GM18526 (cell line): ENCODE data around the gene POLG.

Experiments
- POLR2A ChIP-seq: IDR thresholded peaks from 3 replicates; pipeline ENCODE4 v1.6.1; 2011; ENCODE audit not compliant: insufficient read length; ENCODE audit errors: extremely low read depth

POLG gene

GRCh38 chr15:89301304-89302089 lies 33.1 kb downstream of the POLG start:
- no peak for TF ChIP-seq POLR2A

- TF ChIP-seq POLR2A: no peak
These were observed 34.7 kb downstream of the POLG start for GRCh38 chr15:89299896-89300295.

GRCh38 chr15:89293012-89293411 lies 41.6 kb downstream of the POLG start:
- no peak for TF ChIP-seq POLR2A

- no peak for TF ChIP-seq POLR2A
These were observed 42.6 kb downstream of the POLG start for GRCh38 chr15:89291934-89292438.

- no peak for TF ChIP-seq POLR2A
These were observed 51.4 kb downstream of the POLG start for GRCh38 chr15:89283201-89283600.

GRCh38 chr15:89282631-89283030 lies 52.0 kb downstream of the POLG start:
- TF ChIP-seq POLR2A: no peak

- no peak for TF ChIP-seq POLR2A
These were observed 56.3 kb downstream of the POLG start for GRCh38 chr15:89278307-89278706.
